ENCODE data around the gene PRSS21. TPM values are rescaled to one million over a fixed set of nuclear protein-coding genes. Genes with fewer than 3 reads are reported as not detected.

The PRSS21 gene
- total RNA-seq, 4 donors from 2014 or later = 0.68 TPM; not detected in 3

GRCh38 chr16:2843526-2843925 is 26.5 kb downstream of the PRSS21 start:
- TF ChIP-seq CTCF (IDR thresholded peaks at IDR 0.05; ENCODE audit: low read depth) = no peak

- no peak for TF ChIP-seq CTCF (IDR thresholded peaks at IDR 0.05; ENCODE audit: low read depth)
Measured at GRCh38 chr16:2845116-2845515, 28.1 kb downstream of the PRSS21 start.

- no peak for TF ChIP-seq CTCF (IDR thresholded peaks at IDR 0.05; ENCODE audit: low read depth)
Measured at GRCh38 chr16:2846511-2847310, 29.7 kb downstream of the PRSS21 start.

GRCh38 chr16:2848933-2849725 is 32.1 kb downstream of the PRSS21 start:
- no peak for TF ChIP-seq CTCF (IDR thresholded peaks at IDR 0.05; ENCODE audit: low read depth)

GRCh38 chr16:2852003-2852730 is 35.1 kb downstream of the PRSS21 start:
- TF ChIP-seq CTCF (IDR thresholded peaks at IDR 0.05; ENCODE audit: low read depth) = no peak

GRCh38 chr16:2852731-2853507 is 35.9 kb downstream of the PRSS21 start:
- no peak for TF ChIP-seq CTCF (IDR thresholded peaks at IDR 0.05; ENCODE audit: low read depth)
